Stimulated activated CD4-positive, alpha-beta T cell treated with anti-CD3 and anti-CD28 coated beads, TNF-alpha, amount 100 ng/mL, for 24 hours (primary cell): ENCODE measurements around the gene NRP2.

ENCODE experiments used
- DNase-seq, 3 experiments: peaks; one replicate each; pipeline ENCODE4 v3.0.0-alpha.2; 2020; ENCODE audit warnings: low read depth in 3 of 3

The NRP2 gene

GRCh38 chr2:205706769-205707381 is 24.6 kb downstream of the NRP2 start:
- no peak for DNase-seq

- DNase-seq: no peak
These were observed 25.9 kb downstream of the NRP2 start for GRCh38 chr2:205708231-205708631.

- DNase-seq: no peak
These were observed 27.0 kb downstream of the NRP2 start for GRCh38 chr2:205709319-205709718.

GRCh38 chr2:205712508-205712907 is 30.2 kb downstream of the NRP2 start:
- no peak for DNase-seq

GRCh38 chr2:205713086-205713485 is 30.8 kb downstream of the NRP2 start:
- no peak for DNase-seq

GRCh38 chr2:205714058-205714776 is 31.9 kb downstream of the NRP2 start:
- DNase-seq: no peak

GRCh38 chr2:205714789-205715720 is 32.8 kb downstream of the NRP2 start:
- no peak for DNase-seq

- DNase-seq: no peak
These were observed 33.7 kb downstream of the NRP2 start for GRCh38 chr2:205715831-205716525.

GRCh38 chr2:205717175-205717846 is 35.0 kb downstream of the NRP2 start:
- no peak for DNase-seq

GRCh38 chr2:205717999-205718398 is 35.7 kb downstream of the NRP2 start:
- DNase-seq: no peak

GRCh38 chr2:205719847-205720246 is 37.5 kb downstream of the NRP2 start:
- no peak for DNase-seq

GRCh38 chr2:205720451-205720902 is 38.2 kb downstream of the NRP2 start:
- DNase-seq: no peak

GRCh38 chr2:205721057-205721449 is 38.8 kb downstream of the NRP2 start:
- no peak for DNase-seq

GRCh38 chr2:205722283-205722918 is 40.1 kb downstream of the NRP2 start:
- DNase-seq: no peak

- no peak for DNase-seq
These were observed 40.9 kb downstream of the NRP2 start for GRCh38 chr2:205723179-205723578.

- DNase-seq: no peak
These were observed 42.8 kb downstream of the NRP2 start for GRCh38 chr2:205725059-205725458.

- DNase-seq: no peak
These were observed 44.2 kb downstream of the NRP2 start for GRCh38 chr2:205726506-205726905.

GRCh38 chr2:205727174-205727573 is 44.9 kb downstream of the NRP2 start:
- DNase-seq: no peak

GRCh38 chr2:205728366-205728765 is 46.1 kb downstream of the NRP2 start:
- no peak for DNase-seq

GRCh38 chr2:205730191-205730590 is 47.9 kb downstream of the NRP2 start:
- no peak for DNase-seq
